Heart left ventricle (tissue), 16 donors: ENCODE results near the gene MAP3K5. TPM values are rescaled to one million over a fixed set of nuclear protein-coding genes. Genes with fewer than 3 reads are reported as not detected.

Experiments
- ATAC-seq, 4 donors: fragments of 200-7000 bp; cut with Tn5 transposase; one replicate each; pipeline ENCODE4 v1.9.1; 2020 to 2022; ENCODE audit warnings: moderate library complexity in 4 of 4, mild to moderate bottlenecking in 3 of 4, moderate number of reproducible peaks in 1 of 4
- DNase-seq, 5 donors: peaks; one replicate each; pipeline ENCODE4 v3.0.0-alpha.2; 2020
- H3K27ac ChIP-seq, 12 donors: fragments of 200-600 bp; sonication (generic) in 4 of 12; one replicate each; pipeline versions ENCODE4 v1.5.0 to v1.8.0; 2016 to 2022; ENCODE audit warnings: mild to moderate bottlenecking in 2 of 12
- H3K27me3 ChIP-seq, 9 donors: fragments of 200-600 bp; sonication (generic) in 2 of 9; one replicate each; pipeline versions ENCODE4 v1.5.1 to v1.8.0; 2016 to 2022; ENCODE audit warnings: mild to moderate bottlenecking in 3 of 9
- H3K36me3 ChIP-seq, 9 donors: fragments of 200-600 bp; sonication (generic) in 2 of 9; one replicate each; pipeline versions ENCODE4 v1.5.0 to v1.8.0; 2018 to 2022; ENCODE audit warnings: mild to moderate bottlenecking in 2 of 9
- H3K4me1 ChIP-seq, 12 donors: fragments of 200-600 bp; sonication (generic) in 4 of 12; one replicate each; pipeline versions ENCODE4 v1.5.0 to v1.8.0; 2016 to 2022; ENCODE audit warnings: mild to moderate bottlenecking in 3 of 12
- H3K4me3 ChIP-seq, 12 donors: fragments of 200-600 bp; sonication (generic) in 4 of 12; one replicate each; pipeline versions ENCODE4 v1.5.0 to v1.8.0; 2017 to 2022; ENCODE audit warnings: mild to moderate bottlenecking in 9 of 12, moderate library complexity in 4 of 12
- H3K9me3 ChIP-seq, 12 donors: fragments of 200-600 bp; sonication (generic) in 4 of 12; one replicate each; pipeline versions ENCODE4 v1.5.0 to v1.8.0; 2016 to 2022; ENCODE audit warnings: mild to moderate bottlenecking in 1 of 12
- POLR2A ChIP-seq, 2 donors: fragments of 450-650 bp; IDR thresholded peaks; one replicate each; pipeline ENCODE4 v1.6.1; 2017; ENCODE audit warnings: antibody characterized with exemption in 2 of 2, mild to moderate bottlenecking in 2 of 2, moderate library complexity in 2 of 2
- WGBS, 4 donors: extraction: QIAGEN DNeasy Blood & Tissue Kit in 2 of 4; methylation state at CpG; one replicate each; pipeline versions ENCODE4 v1.1.5 to v1.1.7; 2013 to 2018; 5-methylcytosine and 5-hydroxymethylcytosine counted together
- intact Hi-C, 10 donors: fragments of 100-400 bp; cut with DNase I; formaldehyde crosslinking; loops; one replicate each; pipeline versions ENCODE4 v1.11.1 to v1.14.2; 2022
- polyA plus RNA-seq, 2 donors: library from polyadenylated mRNA; stranded (reverse); fragments of 200-250 nt; gene quantifications; one replicate each; pipeline ENCODE4 v1.2.3, GENCODE V29; 2013
- total RNA-seq, 9 donors: library from RNA; depleted of rRNA in 2 of 9; stranded (reverse); fragments of >200 nt in 2 of 9; fragmentation: NEBNext Ultra II Directional in 3 of 9; extraction: Animal tissue kit (Norgen Biotek cat#: 25700) in 3 of 9; gene quantifications; one replicate each; pipeline versions ENCODE4 v1.1.0 to v1.2.4, GENCODE V29; 2016 to 2023
- TF ChIP-seq, protein P1 (sequence below), 12 donors: fragments of 200-600 bp; sonication (generic) in 4 of 12; IDR thresholded peaks; one replicate each; pipeline versions ENCODE4 v1.5.0 to v1.8.0; 2018 to 2022; ENCODE audit warnings: antibody characterized with exemption in 12 of 12, mild to moderate bottlenecking in 5 of 12
- donor health status: ischemic (EF 13 %, LVEDD 7.1; RV severe dilation, severe dysfunction).
- donor health status: healthy with polysubstance abuse.
- donor health status: DM: no; HTN: yes; CAD: no.
- donor health status: DM: no; HTN: no; CAD: no.
- donor health status: ischemic (EF 25% LVEDD 6.9; RV normal size, moderate dysfunction).
- donor health status: ischemic (EF 25% LVEDD 5.7; RV mildly dilated, moderate dysfunction).
- donor health status: healthy.
- donor health status: DM: yes; HTN: yes; CAD: no.
- donor health status: ischemic (EF 35%, LVEDD 5.7; RV mildly dilated, moderate dysfunction).
- donor health status: nonischemic (EF 11% LVEDD 7.7; RV severe dilation, severe dysfunction).
- donor health status: DM: yes; HTN: yes; CAD: no.
- donor health status: PGD.
- donor health status: ischemic (EF 29% LVEDD 5.4; RV normal size, mild dysfunction).
- donor health status: nonischemic (EF 23%, LVEDD 6.1; RV moderate dilation, normal function).

Gene MAP3K5
- total and polyA plus RNA-seq, 11 donors: 7.1 to 34.1 (median 27.8) TPM

DNA sequence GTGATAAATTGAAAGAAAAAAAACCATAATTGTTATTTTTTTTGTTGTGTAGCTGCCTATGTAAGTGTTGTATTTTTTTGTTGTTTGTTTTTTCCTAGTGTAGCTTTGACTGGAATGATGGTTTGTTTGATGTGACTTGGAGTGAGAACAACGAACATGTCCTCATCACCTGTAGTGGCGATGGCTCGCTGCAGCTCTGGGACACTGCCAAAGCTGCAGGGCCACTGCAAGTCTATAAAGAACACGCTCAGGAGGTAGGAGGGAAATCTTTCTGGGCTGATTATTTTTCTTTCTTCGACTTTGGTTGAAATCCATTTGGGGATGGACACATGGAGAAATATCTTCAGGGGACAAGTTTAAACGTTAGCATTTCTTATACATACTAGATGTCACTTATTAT is 33.9 kb upstream of the MAP3K5 start:
- H3K4me1 ChIP-seq: peaks cover 0 to 27% (median 11%) of the 10 kb centered on the region in 12 donors
- intact Hi-C loops: no loop called here
- 48 to 64% (median 60%) methylated on average over 6 of the region's 6 CpGs for WGBS, 4 donors
- no peak overlapping the region for H3K4me3 ChIP-seq
- ATAC-seq: no peak
- TF ChIP-seq, protein P1, sequence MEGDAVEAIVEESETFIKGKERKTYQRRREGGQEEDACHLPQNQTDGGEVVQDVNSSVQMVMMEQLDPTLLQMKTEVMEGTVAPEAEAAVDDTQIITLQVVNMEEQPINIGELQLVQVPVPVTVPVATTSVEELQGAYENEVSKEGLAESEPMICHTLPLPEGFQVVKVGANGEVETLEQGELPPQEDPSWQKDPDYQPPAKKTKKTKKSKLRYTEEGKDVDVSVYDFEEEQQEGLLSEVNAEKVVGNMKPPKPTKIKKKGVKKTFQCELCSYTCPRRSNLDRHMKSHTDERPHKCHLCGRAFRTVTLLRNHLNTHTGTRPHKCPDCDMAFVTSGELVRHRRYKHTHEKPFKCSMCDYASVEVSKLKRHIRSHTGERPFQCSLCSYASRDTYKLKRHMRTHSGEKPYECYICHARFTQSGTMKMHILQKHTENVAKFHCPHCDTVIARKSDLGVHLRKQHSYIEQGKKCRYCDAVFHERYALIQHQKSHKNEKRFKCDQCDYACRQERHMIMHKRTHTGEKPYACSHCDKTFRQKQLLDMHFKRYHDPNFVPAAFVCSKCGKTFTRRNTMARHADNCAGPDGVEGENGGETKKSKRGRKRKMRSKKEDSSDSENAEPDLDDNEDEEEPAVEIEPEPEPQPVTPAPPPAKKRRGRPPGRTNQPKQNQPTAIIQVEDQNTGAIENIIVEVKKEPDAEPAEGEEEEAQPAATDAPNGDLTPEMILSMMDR (IDR thresholded peaks at IDR 0.05): no peak
- TF ChIP-seq POLR2A (IDR thresholded peaks at IDR 0.05): no peak
- H3K36me3 ChIP-seq: peaks cover 0 to 49% (median 21%) of the 10 kb centered on the region in 9 donors
- peak in 3 of 5 donors; percentile 12 to 57 (median 56) for DNase-seq
- peaks cover 0 to under 1% (median 0%) of the 10 kb centered on the region in 12 donors for H3K9me3 ChIP-seq
- H3K27ac ChIP-seq: peak overlapping the region in 2 of 12 donors; percentile 1 to 25
- H3K27me3 ChIP-seq: no peaks in the 10 kb centered on the region

DNA sequence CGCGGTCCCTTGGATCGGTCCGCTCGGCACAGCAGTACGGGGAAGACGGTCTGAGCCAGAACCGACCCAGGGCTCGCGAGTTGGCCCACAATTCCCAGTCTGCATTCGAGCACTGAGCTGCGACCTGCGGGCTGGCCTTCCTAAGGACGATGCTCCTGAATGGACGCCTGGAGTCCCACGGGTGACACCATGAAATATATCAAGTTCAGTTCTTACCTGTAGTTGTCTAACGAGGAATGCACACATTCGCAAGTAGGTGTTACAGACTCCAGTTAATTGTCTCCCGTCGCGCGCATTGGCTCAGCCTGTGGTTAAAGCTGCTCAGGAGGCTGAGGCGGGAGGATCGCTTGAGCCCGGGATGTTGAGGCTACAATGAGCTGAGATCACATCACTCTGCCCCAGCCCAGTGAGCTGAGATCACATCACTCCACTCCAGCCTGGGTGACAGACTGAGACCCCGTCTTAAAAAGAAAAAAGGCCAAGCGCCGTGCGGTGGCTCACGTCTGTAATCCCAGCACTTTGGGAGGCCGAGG is 30.9 kb upstream of the MAP3K5 start:
- Histone ChIP-seq H3K27me3 (no peaks in the 10 kb centered on the region), H3K27ac (peak overlapping the region in 11 of 12 donors; percentile 88 to 97 (median 92)), H3K4me3 (peak overlapping the region; percentile 49 to 89 (median 74)), H3K9me3 (no peaks in the 10 kb centered on the region), H3K4me1 (peaks cover 0 to 36% (median 12%) of the 10 kb centered on the region in 12 donors), H3K36me3 (peaks cover 0 to 25% (median 12%) of the 10 kb centered on the region in 9 donors)
- no peak for DNase-seq
- 53 to 61% (median 55%) methylated on average over 25 to 31 of the region's 31 CpGs for WGBS, 4 donors
- ATAC-seq: no peak
- TF ChIP-seq POLR2A (IDR thresholded peaks at IDR 0.05): no peak
- TF ChIP-seq, protein P1 (IDR thresholded peaks at IDR 0.05): no peak
- intact Hi-C loops: no loop called here

DNA sequence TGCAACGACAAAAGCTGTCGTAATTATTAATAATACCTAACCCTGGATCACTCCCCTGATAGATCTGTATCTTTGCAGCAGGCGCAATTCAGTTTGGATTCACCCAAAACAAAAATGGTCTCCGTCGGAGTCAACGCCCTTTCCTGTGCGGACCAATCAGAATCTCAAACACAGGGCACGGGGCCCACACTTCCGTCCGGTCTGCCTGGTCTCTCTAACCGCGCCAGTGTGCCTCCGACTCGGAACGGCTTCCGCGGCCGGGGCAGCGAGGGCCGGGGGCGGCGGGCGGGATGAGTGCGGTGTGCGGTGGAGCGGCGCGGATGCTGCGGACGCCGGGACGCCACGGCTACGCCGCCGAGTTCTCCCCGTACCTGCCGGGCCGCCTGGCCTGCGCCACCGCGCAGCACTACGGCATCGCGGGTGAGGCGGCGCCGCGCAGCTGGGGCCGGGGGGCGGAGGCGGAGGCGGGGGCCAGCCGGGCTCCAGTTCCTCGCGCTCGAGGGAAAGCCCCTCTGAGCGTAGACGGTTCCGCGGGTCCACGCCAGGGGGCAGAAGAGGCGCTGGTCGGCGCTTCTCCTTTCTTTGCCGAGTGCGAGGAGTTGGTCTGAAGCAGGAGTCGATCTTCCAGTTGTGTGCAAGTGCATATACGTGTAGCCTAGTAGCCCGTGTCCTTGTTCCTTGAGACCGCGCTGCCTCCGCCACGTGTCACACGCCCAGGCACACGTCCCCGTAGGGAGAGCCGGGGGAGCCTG is 30.3 kb upstream of the MAP3K5 start, which contains the start of gene PEX7:
Gene PEX7, plus strand, starts transcription at position 217 of the 752 bp plus-strand sequence. Its CDS starts 74 bp downstream, at position 291.
- Histone ChIP-seq H3K27me3 (no peaks in the 10 kb centered on the region), H3K27ac (peak within 1 kb of the TSS; percentile 64 to 97 (median 92)), H3K4me1 (peaks cover 0 to 36% (median 11%) of the 10 kb centered on the region in 12 donors), H3K9me3 (no peaks in the 10 kb centered on the region), H3K36me3 (peaks cover 0 to 19% (median 9%) of the 10 kb centered on the region in 9 donors), H3K4me3 (peak within 1 kb of the TSS; percentile 49 to 89 (median 74))
- peak; percentile 90 to 97 (median 95) for ATAC-seq
- intact Hi-C loops: no loop called here
- 0 to 1% (median 0%) methylated on average over 20 to 78 of the region's 78 CpGs for WGBS, 4 donors
- DNase-seq: peak; percentile 92 to 95 (median 93)
- TF ChIP-seq POLR2A (IDR thresholded peaks at IDR 0.05): peak in 1 of 2 donors; percentile 65
- TF ChIP-seq, protein P1 (IDR thresholded peaks at IDR 0.05): peak; percentile 55 to 84 (median 68)

DNA sequence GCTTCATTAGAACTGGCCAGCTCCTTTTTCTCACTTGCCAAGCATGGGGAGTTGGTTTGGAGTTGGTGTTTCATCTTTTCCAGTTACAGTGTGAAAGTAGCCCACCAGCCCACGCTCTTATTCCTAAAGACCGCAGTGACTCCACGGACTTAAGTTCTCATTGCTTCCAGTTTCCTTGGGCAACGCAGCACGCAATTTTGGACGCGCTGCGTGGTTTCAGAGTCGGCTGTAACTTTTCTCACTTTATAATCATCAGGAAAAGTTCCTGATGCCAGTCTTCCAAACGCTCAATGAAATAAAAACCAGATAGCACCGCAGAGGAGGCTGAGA is 29.7 kb upstream of the MAP3K5 start:
- DNase-seq (peak in 2 of 5 donors; percentile 29 to 32), ATAC-seq (no peak)
- Histone ChIP-seq H3K36me3 (peaks cover 0 to 17% (median 8%) of the 10 kb centered on the region in 9 donors), H3K27ac (peak overlapping the region; percentile 64 to 97 (median 92)), H3K9me3 (no peaks in the 10 kb centered on the region), H3K4me1 (peaks cover 0 to 36% (median 11%) of the 10 kb centered on the region in 12 donors), H3K4me3 (peak overlapping the region; percentile 49 to 89 (median 74)), H3K27me3 (no peaks in the 10 kb centered on the region)
- 1 to 7% (median 1%) methylated on average over 11 of the region's 11 CpGs for WGBS, 4 donors
- intact Hi-C loops: no loop called here
- no peak for TF ChIP-seq POLR2A (IDR thresholded peaks at IDR 0.05)
- TF ChIP-seq, protein P1 (IDR thresholded peaks at IDR 0.05): no peak
